Hepatocyte (in vitro differentiated cells): ENCODE data around the gene MTRF1. TPM values are rescaled to one million over a fixed set of nuclear protein-coding genes. Genes with fewer than 3 reads are reported as not detected.

Experiments used
- DNase-seq: peaks from one replicate; pipeline ENCODE4 v3.0.0-alpha.2; 2016; ENCODE audit warnings: low spot score
- H2AFZ ChIP-seq: fragments of 200-600 bp; sonication (generic); 2 replicates; pipeline ENCODE4 v1.6.0; 2016; ENCODE audit warnings: antibody characterized with exemption, mild to moderate bottlenecking
- H3K27ac ChIP-seq: fragments of 200-600 bp; sonication (generic); 2 replicates; pipeline ENCODE4 v1.5.1; 2016; ENCODE audit warnings: mild to moderate bottlenecking
- H3K27me3 ChIP-seq: fragments of 200-600 bp; sonication (generic); 2 replicates; pipeline ENCODE4 v1.6.1; 2016
- H3K36me3 ChIP-seq: fragments of 200-600 bp; sonication (generic); replicated peaks from 2 replicates; pipeline ENCODE4 v1.5.1; 2016; ENCODE audit warnings: low read depth; ENCODE audit not compliant: insufficient read depth
- H3K4me1 ChIP-seq: fragments of 200-600 bp; sonication (generic); 2 replicates; pipeline ENCODE4 v1.5.1; 2016; ENCODE audit warnings: mild to moderate bottlenecking, moderate library complexity; ENCODE audit not compliant: insufficient read depth
- H3K4me2 ChIP-seq: fragments of 200-600 bp; sonication (generic); 2 replicates; pipeline ENCODE4 v1.6.0; 2016
- H3K4me3 ChIP-seq: fragments of 200-600 bp; sonication (generic); 2 replicates; pipeline ENCODE4 v1.5.1; 2016; ENCODE audit warnings: mild to moderate bottlenecking
- H3K79me2 ChIP-seq: fragments of 200-600 bp; sonication (generic); 2 replicates; pipeline ENCODE4 v1.6.0; 2017; ENCODE audit warnings: mild to moderate bottlenecking
- H3K9me2 ChIP-seq: fragments of 200-600 bp; sonication (generic); replicated peaks from 2 replicates; pipeline ENCODE4 v1.6.0; 2017; ENCODE audit warnings: mild to moderate bottlenecking; ENCODE audit not compliant: insufficient read depth
- H3K9me3 ChIP-seq: fragments of 200-600 bp; sonication (generic); 2 replicates; pipeline ENCODE4 v1.5.1; 2016; ENCODE audit warnings: low read depth, mild to moderate bottlenecking
- H4K20me1 ChIP-seq: fragments of 200-600 bp; sonication (generic); 2 replicates; pipeline ENCODE4 v1.6.0; 2016; ENCODE audit warnings: mild to moderate bottlenecking; ENCODE audit not compliant: insufficient read depth, poor library complexity, severe bottlenecking
- EZH2 ChIP-seq: fragments of 200-600 bp; sonication (generic); IDR thresholded peaks from 2 replicates; pipeline ENCODE4 v1.6.1; 2016; ENCODE audit warnings: antibody characterized with exemption, mild to moderate bottlenecking, borderline replicate concordance
- EZH2phosphoT487 ChIP-seq: fragments of 200-600 bp; sonication (generic); IDR thresholded peaks from one replicate; pipeline ENCODE4 v1.6.1; 2018; ENCODE audit warnings: antibody characterized with exemption, mild to moderate bottlenecking, low read depth, moderate library complexity; ENCODE audit not compliant: unreplicated experiment, severe bottlenecking
- WGBS: methylation state at CpG from one replicate; pipeline ENCODE4 v1.1.6; 2016; ENCODE audit warnings: low lambda C conversion rate; ENCODE audit errors: missing lambda C conversion rate; 5-methylcytosine and 5-hydroxymethylcytosine counted together
- polyA plus RNA-seq: library from polyadenylated mRNA; unstranded; fragments of >200 nt; fragmentation: Nextera tagmentation; extraction: Ambion mirVana; gene quantifications from 2 replicates; pipeline ENCODE4 v1.2.1, GENCODE V29; 2016
- total RNA-seq: library from RNA; depleted of rRNA; stranded (reverse); fragments of >200 nt; gene quantifications from 2 replicates; pipeline ENCODE4 v1.2.3, GENCODE V29; 2014
- TF ChIP-seq, protein P1 (sequence below): fragments of 200-600 bp; sonication (generic); IDR thresholded peaks from 2 replicates; pipeline ENCODE4 v1.5.1; 2016; ENCODE audit warnings: antibody characterized with exemption, mild to moderate bottlenecking; ENCODE audit not compliant: poor library complexity

MTRF1 gene
- total and polyA plus RNA-seq, 2 experiments from 2014 or later, result 10.4 to 18.5 TPM

DNA sequence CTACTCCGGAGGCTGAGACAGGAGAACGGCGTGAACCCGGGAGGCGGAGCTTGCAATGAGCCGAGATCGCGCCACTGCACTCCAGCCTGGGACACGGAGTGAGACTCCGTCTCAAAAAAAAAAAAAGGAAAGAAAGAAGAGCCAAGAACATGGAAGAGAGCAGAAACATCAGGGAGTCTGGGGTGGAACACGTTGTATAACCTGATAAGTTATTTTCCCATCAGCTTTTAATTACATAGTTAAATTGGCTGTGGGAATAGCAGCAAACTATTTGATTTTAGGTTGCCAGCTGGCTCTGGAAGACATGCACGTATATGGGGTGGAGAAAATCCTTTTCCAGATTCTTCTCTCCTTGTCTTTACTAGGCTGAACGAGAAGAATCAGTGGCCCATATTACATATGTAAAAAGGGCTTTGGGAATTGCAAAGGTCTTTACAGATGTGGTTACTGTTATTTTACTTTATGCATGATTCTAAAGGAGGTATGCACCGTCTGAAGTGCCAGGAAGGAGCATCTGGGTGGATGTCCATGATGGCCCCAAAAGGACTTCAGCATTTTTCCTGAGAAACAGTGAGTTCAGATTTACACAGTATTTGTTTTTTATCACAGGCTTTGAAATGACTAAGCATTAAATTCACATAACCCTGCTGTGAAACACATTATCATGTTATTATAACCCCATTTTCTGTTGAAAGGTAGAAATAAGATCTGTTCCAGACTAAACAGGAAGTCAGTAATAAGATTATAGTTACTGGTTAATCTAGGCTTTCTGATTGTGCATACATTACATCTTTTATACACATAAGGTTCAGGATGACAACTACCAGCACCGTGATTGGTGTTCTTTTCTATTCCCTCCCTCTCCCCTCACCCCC, 43.1 kb upstream of the MTRF1 start:
- Histone ChIP-seq H3K4me2 (no peak overlapping the region), H3K27ac (no peak overlapping the region), H3K36me3 (no peaks in the 10 kb centered on the region), H4K20me1 (no peaks in the 10 kb centered on the region), H3K9me2 (no peaks in the 10 kb centered on the region), H3K9me3 (no peaks in the 10 kb centered on the region), H3K79me2 (peaks cover 2% of the 10 kb centered on the region), H3K27me3 (no peaks in the 10 kb centered on the region), H3K4me1 (no peaks in the 10 kb centered on the region), H2AFZ (no peak overlapping the region), H3K4me3 (no peak overlapping the region)
- no peak for DNase-seq
- TF ChIP-seq EZH2phosphoT487 (no peak), EZH2 (no peak)
- TF ChIP-seq, protein P1, sequence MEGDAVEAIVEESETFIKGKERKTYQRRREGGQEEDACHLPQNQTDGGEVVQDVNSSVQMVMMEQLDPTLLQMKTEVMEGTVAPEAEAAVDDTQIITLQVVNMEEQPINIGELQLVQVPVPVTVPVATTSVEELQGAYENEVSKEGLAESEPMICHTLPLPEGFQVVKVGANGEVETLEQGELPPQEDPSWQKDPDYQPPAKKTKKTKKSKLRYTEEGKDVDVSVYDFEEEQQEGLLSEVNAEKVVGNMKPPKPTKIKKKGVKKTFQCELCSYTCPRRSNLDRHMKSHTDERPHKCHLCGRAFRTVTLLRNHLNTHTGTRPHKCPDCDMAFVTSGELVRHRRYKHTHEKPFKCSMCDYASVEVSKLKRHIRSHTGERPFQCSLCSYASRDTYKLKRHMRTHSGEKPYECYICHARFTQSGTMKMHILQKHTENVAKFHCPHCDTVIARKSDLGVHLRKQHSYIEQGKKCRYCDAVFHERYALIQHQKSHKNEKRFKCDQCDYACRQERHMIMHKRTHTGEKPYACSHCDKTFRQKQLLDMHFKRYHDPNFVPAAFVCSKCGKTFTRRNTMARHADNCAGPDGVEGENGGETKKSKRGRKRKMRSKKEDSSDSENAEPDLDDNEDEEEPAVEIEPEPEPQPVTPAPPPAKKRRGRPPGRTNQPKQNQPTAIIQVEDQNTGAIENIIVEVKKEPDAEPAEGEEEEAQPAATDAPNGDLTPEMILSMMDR, result no peak
- WGBS, result 84% methylated on average over 11 of the region's 15 CpGs

DNA sequence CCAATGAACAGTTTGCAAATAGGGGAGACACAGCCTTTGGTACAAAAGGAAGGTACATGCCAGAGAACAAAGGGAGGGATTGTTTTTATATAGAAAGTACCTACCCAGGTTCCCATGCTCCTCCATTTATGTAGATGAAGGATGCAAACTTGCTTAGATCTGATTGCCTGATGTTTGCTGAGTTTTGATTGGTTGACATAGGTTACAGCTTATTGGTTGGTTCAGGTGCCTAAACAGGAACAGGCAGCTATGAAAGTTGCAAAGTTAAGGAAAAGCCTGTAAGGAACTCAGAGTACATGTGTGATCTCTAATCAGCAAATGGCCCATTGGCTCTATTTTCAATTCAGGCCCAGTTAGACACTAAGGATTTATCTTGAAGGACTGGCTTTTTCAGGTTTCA, 41.2 kb upstream of the MTRF1 start:
- TF ChIP-seq, protein P1, result no peak
- TF ChIP-seq EZH2 (no peak), EZH2phosphoT487 (no peak)
- H3K27ac ChIP-seq, result no peak overlapping the region

DNA sequence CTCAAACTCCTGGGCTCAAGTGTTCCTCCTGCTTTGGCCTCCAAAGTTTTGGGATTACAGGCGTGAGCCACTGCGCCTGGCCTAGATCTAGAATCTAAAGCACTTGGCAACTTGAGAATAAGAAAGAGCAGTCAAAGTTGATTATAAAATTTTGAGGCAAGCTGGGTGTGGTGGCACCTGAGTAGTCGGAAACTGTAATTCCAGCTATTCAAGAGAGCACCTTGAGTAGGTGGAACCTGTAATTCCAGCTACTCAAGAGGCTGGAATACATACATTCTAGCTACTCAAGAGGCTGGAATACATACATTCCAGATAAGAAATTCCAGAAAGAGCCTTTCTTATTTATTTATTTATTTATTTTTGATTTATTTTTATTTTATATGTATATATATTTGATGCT, 39.4 kb upstream of the MTRF1 start:
- Histone ChIP-seq H3K4me3 (no peak overlapping the region), H4K20me1 (no peaks in the 10 kb centered on the region), H3K4me1 (no peaks in the 10 kb centered on the region), H3K9me2 (no peaks in the 10 kb centered on the region), H2AFZ (no peak overlapping the region), H3K4me2 (no peak overlapping the region), H3K79me2 (no peaks in the 10 kb centered on the region), H3K36me3 (no peaks in the 10 kb centered on the region), H3K9me3 (no peaks in the 10 kb centered on the region), H3K27me3 (no peaks in the 10 kb centered on the region), H3K27ac (no peak overlapping the region)
- 88% methylated on average over 3 of the region's 3 CpGs for WGBS
- no peak for TF ChIP-seq EZH2
- TF ChIP-seq EZH2phosphoT487, result no peak
- TF ChIP-seq, protein P1, result no peak
- no peak for DNase-seq

More for the DNA sequence above, 41.2 kb upstream of the MTRF1 start:
- Histone ChIP-seq H2AFZ (no peak overlapping the region), H3K36me3 (no peaks in the 10 kb centered on the region), H3K9me2 (no peaks in the 10 kb centered on the region), H3K4me2 (no peak overlapping the region), H3K27me3 (no peaks in the 10 kb centered on the region), H3K4me3 (no peak overlapping the region), H3K4me1 (no peaks in the 10 kb centered on the region), H3K9me3 (no peaks in the 10 kb centered on the region), H3K79me2 (no peaks in the 10 kb centered on the region), H4K20me1 (no peaks in the 10 kb centered on the region)
- DNase-seq, result no peak
